Thymus (tissue), 11 donors: ENCODE data around the gene MARK3. TPM values are rescaled to one million over a fixed set of nuclear protein-coding genes. Genes with fewer than 3 reads are reported as not detected.

Source experiments
- DNase-seq, 9 donors: peaks; one replicate each; pipeline ENCODE4 v3.0.0-alpha.2; 2013; ENCODE audit warnings: low spot score in 9 of 9, low read depth in 6 of 9, missing footprints in 1 of 9
- H3K27ac ChIP-seq, 2 donors: one replicate each; pipeline ENCODE4 v1.5.1; 2013; ENCODE audit warnings: control low read depth in 1 of 2, low read depth in 1 of 2, low read length in 1 of 2, mild to moderate bottlenecking in 1 of 2, moderate library complexity in 1 of 2
- H3K27me3 ChIP-seq, 2 donors: one replicate each; pipeline ENCODE4 v1.5.1; 2013; ENCODE audit warnings: low read length in 1 of 2; ENCODE audit not compliant: control insufficient read depth in 2 of 2, insufficient read depth in 1 of 2
- H3K36me3 ChIP-seq, 2 donors: one replicate each; pipeline ENCODE4 v1.5.1; 2013; ENCODE audit warnings: low read length in 1 of 2, mild to moderate bottlenecking in 1 of 2, moderate library complexity in 1 of 2; ENCODE audit not compliant: control insufficient read depth in 2 of 2, insufficient read depth in 2 of 2
- H3K4me1 ChIP-seq, 2 donors: one replicate each; pipeline ENCODE4 v1.5.1; 2013; ENCODE audit warnings: low read length in 2 of 2; ENCODE audit not compliant: control insufficient read depth in 2 of 2, insufficient read depth in 2 of 2
- H3K4me3 ChIP-seq, 2 donors: one replicate each; pipeline ENCODE4 v1.5.1; 2013; ENCODE audit warnings: low read length in 2 of 2, control low read depth in 1 of 2, mild to moderate bottlenecking in 1 of 2
- H3K9me3 ChIP-seq, 2 donors: one replicate each; pipeline ENCODE4 v1.5.1; 2013; ENCODE audit warnings: low read length in 1 of 2, mild to moderate bottlenecking in 1 of 2; ENCODE audit not compliant: control insufficient read depth in 2 of 2, insufficient read depth in 1 of 2
- WGBS: extraction: QIAGEN DNeasy Blood & Tissue Kit; methylation state at CpG from one replicate; pipeline ENCODE4 v1.1.7; 2013; 5-methylcytosine and 5-hydroxymethylcytosine counted together
- polyA plus RNA-seq: library from polyadenylated mRNA; stranded (reverse); fragments of 200-250 nt; gene quantifications from one replicate; pipeline ENCODE4 v1.2.3, GENCODE V29; 2013
- total RNA-seq: library from RNA; stranded (reverse); fragments of 120-200 nt; gene quantifications from one replicate; pipeline ENCODE4 v1.2.4, GENCODE V29; 2013
- donor health status: healthy.

The MARK3 gene
- total and polyA plus RNA-seq, 2 donors = 50.8 to 91.6 TPM

DNA sequence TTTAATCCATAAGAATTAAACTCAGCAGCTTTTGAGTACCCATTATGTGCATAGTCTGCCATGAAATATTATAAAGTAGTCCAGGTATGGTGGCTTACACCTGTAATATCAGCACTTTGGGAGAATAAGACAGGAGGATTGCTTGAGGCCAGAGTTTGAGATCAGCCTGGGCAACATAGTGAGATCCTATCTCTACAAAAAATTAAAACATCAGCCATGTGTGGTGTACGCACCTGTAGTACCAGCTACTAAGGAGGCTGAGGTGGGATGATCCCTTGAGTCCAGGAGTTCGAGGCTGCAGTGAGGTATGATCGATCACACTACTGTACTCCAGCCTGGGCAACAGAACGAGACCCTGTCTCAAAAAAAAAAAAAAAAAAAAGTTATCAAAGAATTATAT lies 15.3 kb downstream of the MARK3 start:
- no peak overlapping the region for H3K4me3 ChIP-seq
- peaks cover 2 to 6% of the 10 kb centered on the region in 2 donors for H3K4me1 ChIP-seq
- H3K27ac ChIP-seq = no peak overlapping the region
- no peaks in the 10 kb centered on the region for H3K9me3 ChIP-seq
- H3K36me3 ChIP-seq = peaks cover 0 to 3% of the 10 kb centered on the region in 2 donors
- 88% methylated on average over 4 of the region's 4 CpGs for WGBS
- H3K27me3 ChIP-seq = no peaks in the 10 kb centered on the region
- no peak for DNase-seq

- 85% methylated on average over 10 of the region's 10 CpGs for WGBS
- Histone ChIP-seq H3K27ac (peak overlapping the region; percentile 41 to 46), H3K4me1 (peaks cover 2 to 6% of the 10 kb centered on the region in 2 donors), H3K4me3 (no peak overlapping the region), H3K9me3 (no peaks in the 10 kb centered on the region), H3K36me3 (peaks cover 7 to 9% of the 10 kb centered on the region in 2 donors), H3K27me3 (no peaks in the 10 kb centered on the region)
- peak in 2 of 9 donors; percentile 4 to 43 for DNase-seq
These were observed 16.3 kb downstream of the MARK3 start for GRCh38 chr14:103401223-103402214.

DNA sequence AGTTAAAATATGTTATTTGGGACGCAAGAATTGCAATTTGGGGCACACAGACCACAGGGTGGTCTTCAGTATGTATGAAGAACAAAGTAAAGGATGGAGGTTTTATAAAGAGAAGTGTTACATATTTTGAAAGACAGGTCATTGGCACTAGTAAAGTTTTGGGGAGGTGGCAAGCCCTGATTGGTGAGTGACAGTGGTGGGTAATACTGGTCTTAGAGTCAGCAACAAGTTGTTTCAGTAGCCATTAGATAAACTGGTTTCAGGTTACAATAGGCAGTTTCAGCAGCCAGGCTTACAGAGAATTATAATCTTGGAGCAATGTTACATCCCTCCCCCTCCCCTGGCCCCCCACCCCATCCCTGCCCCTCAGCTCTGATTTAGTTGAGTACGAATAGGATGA lies 17.5 kb downstream of the MARK3 start:
- Histone ChIP-seq H3K27ac (no peak overlapping the region), H3K9me3 (no peaks in the 10 kb centered on the region), H3K4me1 (peaks cover 2 to 6% of the 10 kb centered on the region in 2 donors), H3K27me3 (no peaks in the 10 kb centered on the region), H3K4me3 (no peak overlapping the region), H3K36me3 (peaks cover 8 to 9% of the 10 kb centered on the region in 2 donors)
- 97% methylated on average over 2 of the region's 2 CpGs for WGBS
- DNase-seq = no peak

GRCh38 chr14:103404032-103404918 lies 19.1 kb downstream of the MARK3 start:
- no peak for DNase-seq
- 90% methylated on average over 9 of the region's 9 CpGs for WGBS

GRCh38 chr14:103404920-103405319 lies 19.7 kb downstream of the MARK3 start:
- Histone ChIP-seq H3K9me3 (no peaks in the 10 kb centered on the region), H3K4me1 (peaks cover 2 to 11% of the 10 kb centered on the region in 2 donors), H3K36me3 (peaks cover 18% of the 10 kb centered on the region in 2 donors), H3K27me3 (no peaks in the 10 kb centered on the region), H3K27ac (no peak overlapping the region), H3K4me3 (no peak overlapping the region)
- no peak for DNase-seq
- 92% methylated on average over 7 of the region's 7 CpGs for WGBS

More at GRCh38 chr14:103404032-103404918, 19.1 kb downstream of the MARK3 start:
- Histone ChIP-seq H3K27me3 (no peaks in the 10 kb centered on the region), H3K4me3 (no peak overlapping the region), H3K9me3 (no peaks in the 10 kb centered on the region), H3K36me3 (peaks cover 18% of the 10 kb centered on the region in 2 donors), H3K27ac (peak overlapping the region in 1 of 2 donors; percentile 0), H3K4me1 (peaks cover 2 to 11% of the 10 kb centered on the region in 2 donors)

- peak overlapping the region in 1 of 2 donors; percentile 32 for H3K27ac ChIP-seq
- DNase-seq = no peak
- H3K27me3 ChIP-seq = no peaks in the 10 kb centered on the region
- H3K4me3 ChIP-seq = no peak overlapping the region
- 81% methylated on average over 7 of the region's 7 CpGs for WGBS
- H3K4me1 ChIP-seq = peaks cover 0 to 4% of the 10 kb centered on the region in 2 donors
- H3K9me3 ChIP-seq = no peaks in the 10 kb centered on the region
- peaks cover 27 to 30% of the 10 kb centered on the region in 2 donors for H3K36me3 ChIP-seq
These were observed 23.4 kb downstream of the MARK3 start for GRCh38 chr14:103408491-103409155.

DNA sequence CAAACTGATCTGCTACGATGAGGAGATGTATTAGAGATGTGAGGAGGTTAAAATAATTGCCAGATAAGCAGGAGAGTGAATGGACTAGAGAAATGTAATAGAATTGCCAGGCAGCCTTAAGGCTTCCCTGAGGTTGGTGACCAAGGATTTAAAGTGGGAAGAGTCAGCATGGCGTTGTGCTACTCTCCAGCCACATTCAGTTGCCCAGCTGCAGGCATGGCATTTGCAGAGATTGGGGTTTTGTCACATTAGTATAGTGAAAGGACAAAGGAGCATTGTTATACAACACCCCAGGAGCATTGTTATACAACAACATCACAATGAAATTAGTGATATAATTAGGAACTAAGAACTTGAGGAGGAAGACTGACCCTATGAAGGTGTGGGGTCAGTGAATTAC lies 31.7 kb downstream of the MARK3 start:
- peaks cover 16 to 28% of the 10 kb centered on the region in 2 donors for H3K36me3 ChIP-seq
- no peak for DNase-seq
- no peaks in the 10 kb centered on the region for H3K27me3 ChIP-seq
- no peak overlapping the region for H3K27ac ChIP-seq
- no peaks in the 10 kb centered on the region for H3K4me1 ChIP-seq
- H3K4me3 ChIP-seq = no peak overlapping the region
- WGBS = 98% methylated on average over 2 of the region's 2 CpGs
- H3K9me3 ChIP-seq = no peaks in the 10 kb centered on the region

DNA sequence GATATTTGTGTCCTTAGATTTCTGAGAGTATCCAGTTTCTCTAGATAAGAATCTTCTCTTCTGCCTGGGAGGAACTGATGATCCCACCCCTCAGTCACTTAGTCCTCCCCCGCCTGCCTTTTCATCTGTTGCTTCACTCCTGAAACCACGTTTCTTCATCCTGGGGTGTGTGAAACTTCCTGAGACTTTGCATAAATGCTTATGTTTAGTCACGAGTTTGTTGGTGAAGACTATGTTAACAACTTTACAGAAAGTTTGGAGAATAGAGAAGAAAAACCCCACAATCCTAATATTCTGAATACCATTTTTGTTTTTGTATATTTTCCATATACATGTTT lies 33.2 kb downstream of the MARK3 start:
- Histone ChIP-seq H3K36me3 (peaks cover 9 to 20% of the 10 kb centered on the region in 2 donors), H3K4me3 (no peak overlapping the region), H3K27me3 (no peaks in the 10 kb centered on the region), H3K27ac (no peak overlapping the region), H3K9me3 (no peaks in the 10 kb centered on the region), H3K4me1 (no peaks in the 10 kb centered on the region)
- 46% methylated on average over 3 of the region's 3 CpGs for WGBS
- no peak for DNase-seq
